GM19395 (cell line): ENCODE measurements around the gene PLCB2.

Source experiments
- ATAC-seq: cut with Tn5 transposase; IDR thresholded peaks from one replicate; pipeline ENCODE4 v1.9.1; 2021; ENCODE audit warnings: mild to moderate bottlenecking, moderate library complexity; ENCODE audit not compliant: unreplicated experiment

The PLCB2 gene

DNA sequence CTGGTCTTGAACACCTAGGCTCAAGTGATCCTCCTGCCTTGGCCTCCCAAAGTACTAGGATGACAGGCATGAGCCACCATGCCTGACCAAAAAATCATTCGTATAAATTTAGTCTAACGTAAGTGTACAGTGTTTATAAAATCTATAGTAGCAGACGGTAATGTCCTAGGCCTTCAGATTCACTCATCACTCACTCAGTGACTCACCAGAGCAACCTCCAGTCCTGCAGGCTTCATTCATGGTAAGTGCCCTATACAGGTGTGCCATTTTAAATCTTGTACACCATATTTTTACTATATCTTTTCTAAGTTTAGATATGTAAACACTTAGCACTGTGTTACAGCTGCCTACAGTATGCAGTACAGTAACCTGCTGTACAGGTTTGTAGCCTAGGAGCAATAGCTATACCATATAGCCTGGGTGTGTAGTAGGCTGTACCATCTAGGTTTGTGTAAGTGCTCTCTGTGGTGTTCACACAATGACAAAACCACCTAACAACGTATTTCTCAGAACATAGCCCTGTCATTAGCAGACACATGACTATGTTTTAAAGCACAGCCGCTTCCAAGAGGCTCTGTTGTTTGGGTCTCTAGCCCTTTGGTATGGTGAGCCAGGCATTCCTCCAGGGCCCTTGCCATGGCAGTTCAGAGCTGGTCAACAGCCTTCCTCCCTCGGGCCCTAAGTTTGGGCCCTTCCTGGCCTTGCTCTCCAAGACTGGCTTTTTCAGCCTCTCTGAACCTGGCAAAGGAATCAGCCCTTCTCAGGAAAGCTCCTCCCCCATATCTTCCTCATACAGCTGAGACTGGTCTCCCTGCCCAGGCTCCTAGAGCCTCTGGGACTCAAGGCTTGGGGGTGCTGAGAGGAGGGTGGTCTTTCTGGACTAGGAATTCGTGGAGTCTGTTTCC, 34.9 kb upstream of the PLCB2 start:
- ATAC-seq = no peak

DNA sequence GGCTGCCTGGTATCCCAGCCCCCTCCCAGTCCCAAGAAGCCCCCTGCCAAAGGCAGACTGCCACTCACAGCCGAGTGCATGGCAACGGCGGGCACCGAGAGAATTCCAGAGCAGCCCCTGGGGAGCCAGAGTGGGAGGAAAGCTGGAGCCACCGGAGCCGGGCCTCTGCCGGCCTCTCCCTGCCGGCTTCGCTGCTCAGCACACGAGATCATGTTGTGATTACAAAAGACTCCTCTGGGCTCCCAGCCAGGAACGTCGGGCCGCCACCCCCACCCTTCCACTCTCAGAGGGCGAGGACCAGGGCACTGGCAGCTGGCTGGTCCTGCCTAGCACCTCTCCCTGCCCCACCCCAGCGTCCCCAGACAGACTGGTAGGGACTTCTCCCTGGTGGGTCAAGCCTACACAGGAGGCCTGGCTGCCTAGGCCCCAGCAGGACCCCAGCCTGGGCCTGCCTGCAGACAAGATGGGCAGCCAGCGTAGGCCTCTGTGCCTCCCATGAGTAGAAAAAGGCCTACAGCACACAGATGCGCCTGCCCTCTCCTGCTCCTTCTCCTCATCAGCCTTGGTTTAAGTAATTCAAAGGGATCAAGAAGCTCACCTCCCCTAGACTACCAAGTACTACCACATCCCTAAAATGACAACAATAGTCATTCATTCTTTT, 33.1 kb upstream of the PLCB2 start, which contains the start of gene CCDC9B:
CCDC9B (minus strand) TSS at position 200 of the 661 bp plus-strand sequence; CDS start at position 80, 120 bp downstream.
- ATAC-seq = no peak

DNA sequence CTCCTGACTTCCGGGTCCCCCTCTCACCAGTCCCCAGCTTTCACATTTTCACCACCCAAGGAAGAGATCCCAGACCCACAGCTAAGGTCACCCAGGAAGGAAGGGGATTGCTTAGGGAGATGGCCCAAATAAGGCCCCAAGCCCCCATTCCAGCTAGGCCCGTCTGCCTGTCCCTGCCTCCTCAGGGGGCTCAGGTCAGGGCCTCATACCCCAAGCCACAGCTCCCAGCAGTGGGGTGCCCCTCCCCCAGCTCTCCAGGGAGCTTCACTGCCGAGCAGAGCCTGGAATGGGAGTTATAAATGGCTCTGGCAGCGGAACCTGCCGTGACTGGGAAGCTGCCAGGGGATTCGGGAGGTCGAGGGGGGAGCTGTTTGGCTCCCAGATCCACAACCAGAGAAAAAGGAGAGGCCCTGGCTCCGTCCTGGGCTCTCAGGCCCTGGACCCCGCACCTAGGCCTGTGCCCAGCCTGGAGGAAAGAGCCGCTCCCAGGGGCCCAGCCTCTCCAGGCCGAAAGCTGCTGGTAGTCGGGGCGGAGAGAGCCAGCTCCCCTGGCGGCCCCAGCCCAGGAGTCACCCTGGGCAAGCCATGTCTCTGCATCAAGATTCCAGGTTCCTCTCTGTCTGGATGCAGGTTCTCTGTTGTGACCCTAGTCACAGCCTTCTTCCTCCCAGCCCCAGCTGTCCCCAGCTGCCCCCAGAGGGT, 32.5 kb upstream of the PLCB2 start:
- ATAC-seq = no peak

DNA sequence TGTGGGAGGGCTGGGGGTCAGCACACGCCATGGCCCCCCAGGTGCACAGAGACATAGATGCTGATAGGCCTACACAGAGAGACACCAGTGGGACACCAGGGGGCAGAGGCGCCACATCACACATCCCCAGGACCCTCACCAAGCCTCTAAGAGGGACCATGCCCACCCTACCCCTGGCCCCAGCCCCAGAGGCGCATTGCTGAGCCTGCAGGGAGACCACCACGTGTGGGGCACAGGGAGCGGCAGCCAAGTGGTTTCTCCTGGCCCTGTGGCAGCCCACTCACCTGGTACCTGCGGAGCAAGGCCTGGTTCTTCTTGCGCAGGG, 31.8 kb upstream of the PLCB2 start:
- ATAC-seq = no peak

DNA sequence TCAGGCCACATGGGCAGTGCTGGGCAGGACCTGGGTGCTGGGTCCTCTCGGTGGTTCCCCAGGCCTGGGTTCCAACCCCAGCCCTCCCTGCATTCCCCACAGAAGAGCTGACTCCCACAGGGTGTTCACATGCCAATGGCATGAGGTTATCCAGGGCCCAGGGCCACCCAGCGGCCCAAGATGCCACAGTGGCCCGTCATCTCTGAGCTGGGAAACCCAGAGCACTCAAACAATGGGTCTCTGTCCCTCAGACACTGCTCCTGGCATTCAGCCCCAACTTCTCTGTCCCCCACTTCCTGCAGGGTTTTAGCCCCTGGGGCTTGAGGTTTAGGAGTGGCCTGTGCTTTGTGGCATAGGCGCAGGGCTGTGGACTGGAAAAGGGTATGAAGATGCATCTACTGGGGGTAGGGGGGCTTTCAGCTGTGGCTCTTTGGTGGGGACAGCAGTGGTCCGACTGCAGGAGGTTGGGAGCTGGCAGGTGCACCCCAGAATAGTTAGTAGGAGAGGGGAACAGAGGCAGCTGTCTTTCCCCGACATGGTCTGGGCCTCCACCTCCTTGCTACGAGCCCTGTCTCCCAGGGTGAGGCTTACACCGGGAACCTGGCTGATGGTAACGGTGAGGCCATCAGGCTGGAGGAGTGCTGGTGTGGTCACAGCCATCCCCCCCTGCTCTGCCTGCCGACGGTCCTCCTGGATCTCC, 31.3 kb upstream of the PLCB2 start:
- ATAC-seq = no peak

DNA sequence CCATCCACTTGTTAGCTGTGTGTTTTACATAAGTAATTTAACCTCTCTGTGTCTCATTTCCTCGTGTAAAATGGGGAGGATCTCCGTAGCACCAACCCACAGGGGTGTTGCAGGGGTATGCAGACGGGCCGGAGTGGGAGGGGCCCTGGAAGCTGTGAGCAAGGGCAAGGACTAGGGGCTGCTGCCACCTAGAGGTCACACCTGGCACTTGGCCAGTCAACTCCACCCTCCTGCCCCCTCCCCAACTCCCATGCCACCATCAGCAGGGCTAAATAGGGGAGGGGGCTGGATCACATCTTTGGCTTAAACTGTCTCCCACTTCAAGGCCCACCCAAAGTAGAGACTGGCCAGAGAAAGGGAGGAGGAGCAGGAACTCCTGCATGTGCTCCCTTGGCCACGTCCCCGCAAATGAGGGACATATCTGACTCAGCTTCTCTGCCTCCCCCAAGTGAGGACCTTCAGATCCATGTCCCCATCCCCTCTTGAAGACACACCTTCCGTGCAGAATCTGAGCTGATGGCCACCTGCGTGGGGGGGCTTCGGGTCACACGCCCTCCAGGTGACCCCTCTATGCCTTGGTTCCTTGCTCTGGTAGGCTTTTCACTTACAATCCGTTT, 30.4 kb upstream of the PLCB2 start:
- no peak for ATAC-seq

DNA sequence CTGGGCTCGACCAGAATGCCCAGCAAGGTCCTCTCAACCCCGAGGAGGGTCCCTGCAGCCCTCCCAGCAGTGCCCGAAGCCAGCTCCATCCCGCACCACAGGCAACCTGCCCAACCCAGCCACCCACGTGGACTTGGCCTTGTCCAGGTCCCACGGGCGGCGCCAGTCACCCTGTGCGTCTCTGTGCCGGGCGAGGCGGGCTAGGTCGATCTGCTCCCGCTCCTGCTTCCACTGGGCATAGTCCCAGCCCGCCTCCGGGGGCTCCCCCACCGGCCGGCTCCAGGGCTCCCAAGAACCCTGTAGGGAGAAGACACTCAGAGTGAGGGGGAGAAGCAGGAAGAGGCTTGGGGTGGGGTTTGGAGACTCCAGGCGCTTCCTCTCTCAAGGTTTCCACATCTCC, 29.9 kb upstream of the PLCB2 start:
- ATAC-seq = no peak

DNA sequence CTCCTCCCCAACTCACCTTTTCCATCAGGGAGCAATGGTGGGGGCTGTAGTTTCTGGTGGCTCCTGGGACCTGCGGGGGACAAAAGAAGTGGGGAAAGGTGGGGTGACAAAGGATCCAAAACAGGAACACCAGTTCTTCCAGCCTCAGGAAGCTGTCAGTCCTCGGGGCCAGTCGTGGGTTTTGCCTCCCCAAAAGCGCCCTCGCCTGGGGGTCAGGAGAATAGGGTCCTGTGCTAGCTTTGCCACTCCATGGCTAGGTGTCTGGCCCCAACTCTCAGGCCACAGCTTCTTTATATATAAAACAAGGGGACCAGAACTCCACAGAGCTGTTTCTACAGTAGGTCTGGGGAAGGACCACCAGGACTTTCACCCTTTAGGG, 29.0 kb upstream of the PLCB2 start:
- ATAC-seq = no peak

DNA sequence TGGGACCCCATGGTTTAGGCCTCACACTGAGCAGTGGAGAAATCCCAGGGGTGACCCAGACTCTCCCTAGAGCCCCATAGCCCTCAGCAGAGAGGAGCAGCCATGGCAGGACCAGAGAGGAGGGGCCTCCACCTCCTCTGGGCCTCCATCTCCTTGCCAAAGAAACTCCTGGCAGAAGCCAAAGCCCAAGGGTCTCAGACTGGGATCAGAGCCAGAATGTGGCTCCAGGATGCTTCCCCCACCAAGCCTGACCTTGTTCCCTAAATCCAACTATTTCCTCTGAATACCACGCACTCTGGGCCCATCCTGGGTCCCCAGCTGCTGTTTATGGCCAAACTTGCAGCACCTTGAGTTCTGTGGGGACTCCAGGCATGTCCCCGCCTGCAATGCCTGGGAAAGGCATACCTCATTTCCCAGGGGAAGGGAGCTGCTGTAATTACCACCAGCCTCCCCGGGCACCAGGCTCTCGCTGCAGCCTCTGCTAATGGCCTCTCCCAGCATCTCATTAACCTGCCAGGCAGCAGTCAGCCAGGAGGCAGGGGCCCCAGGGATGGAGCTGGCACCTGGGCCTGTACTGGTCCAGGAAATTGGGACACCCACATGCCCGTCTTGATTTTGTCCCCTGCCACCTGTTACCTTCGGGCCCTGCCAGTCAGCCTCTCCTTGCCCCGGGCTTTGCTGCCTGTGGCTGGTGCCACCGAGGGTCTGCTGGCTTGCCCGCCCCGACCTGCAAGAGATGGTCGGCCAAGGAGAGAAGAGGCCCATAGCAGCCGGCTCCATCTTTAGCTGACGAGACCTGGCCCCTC, 28.4 kb upstream of the PLCB2 start:
- ATAC-seq = no peak

DNA sequence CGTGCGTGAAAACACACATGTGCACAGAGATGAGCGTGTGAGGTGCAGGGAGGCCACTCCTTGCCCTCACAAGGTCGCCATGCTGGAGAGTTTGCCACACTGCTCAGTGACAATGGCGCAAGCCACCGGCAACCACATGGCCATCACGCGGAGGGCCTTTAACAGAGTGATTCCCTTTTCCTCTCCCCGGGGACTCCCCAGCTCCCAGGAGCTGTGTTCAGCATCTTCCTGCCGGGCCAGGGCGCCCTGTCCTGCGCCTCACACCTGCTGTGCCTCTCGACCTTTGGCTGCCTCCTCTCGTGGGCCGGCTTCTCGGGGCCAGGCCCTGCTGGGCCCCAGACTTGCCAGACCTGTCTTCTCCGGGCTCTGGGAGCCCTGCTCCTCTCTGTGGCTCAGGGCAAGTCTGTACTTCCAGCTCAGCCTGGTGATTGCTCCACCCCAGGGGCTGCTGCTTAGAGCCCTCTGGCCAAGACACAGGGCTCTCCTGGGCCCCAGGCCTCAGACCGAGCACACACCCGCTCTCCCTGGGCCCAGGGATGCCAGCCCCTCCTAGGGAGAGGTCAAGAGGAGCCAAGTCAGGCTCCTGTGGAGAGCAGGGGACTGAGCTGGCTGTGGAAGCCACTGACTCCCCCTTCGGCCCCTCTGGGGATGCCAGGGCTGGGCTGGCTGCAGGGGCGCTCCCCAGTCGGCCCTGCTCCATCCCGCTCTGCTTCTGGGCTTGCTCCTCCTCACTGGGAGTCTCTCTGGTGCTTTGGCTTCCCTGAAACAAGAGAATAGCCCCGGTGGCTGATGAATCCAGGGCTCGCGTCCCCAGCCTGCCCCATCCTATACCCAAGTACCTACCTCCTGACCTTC, 27.4 kb upstream of the PLCB2 start:
- no peak for ATAC-seq

DNA sequence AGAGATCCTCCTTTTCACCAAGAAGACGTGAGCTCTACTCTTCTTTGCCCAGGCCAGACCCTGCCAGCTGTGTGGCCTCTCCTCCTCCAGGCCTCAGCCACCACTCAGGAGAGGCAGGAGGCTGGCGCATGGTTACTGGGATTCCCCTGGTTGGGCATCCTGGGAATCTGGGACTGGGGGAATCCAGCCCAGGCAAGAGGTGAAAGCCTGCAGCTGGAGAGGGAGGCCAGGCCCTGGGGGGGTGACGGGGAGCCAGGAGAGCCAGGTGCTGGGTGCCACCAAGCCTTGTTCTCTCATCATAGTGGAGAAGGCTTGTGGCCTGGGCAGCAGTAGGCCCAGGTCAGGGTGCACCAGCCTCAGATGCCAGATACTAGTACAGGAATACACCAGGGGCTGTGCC, 26.8 kb upstream of the PLCB2 start:
- no peak for ATAC-seq

DNA sequence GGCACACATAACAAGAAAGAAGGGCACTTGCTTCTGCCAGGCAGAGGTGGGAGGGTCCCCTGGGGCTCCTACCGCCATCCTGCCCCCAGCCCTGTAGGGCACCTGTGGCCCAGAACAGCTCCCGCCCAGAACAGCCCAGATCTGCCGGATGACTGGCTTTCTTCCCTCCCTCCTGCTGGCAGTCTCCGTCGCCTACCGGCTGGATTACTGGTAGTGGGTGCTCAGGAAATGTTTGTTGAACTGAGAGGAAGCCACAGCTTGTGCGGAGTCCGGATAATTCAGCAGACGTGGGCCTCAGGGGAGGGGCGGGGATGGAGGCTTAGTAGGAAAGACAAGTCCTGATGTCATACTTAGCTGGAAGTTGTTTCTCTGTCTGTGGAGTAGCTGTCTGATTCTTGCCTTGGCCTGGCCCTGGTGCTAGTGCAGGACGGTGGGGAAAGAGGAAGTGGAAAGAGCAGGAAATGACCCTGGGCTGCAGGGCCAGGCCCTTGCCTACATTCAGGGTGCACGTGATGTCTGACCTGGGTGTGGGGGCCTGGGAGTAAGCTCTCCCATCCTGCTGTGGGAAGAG, 26.3 kb upstream of the PLCB2 start:
- ATAC-seq = no peak

DNA sequence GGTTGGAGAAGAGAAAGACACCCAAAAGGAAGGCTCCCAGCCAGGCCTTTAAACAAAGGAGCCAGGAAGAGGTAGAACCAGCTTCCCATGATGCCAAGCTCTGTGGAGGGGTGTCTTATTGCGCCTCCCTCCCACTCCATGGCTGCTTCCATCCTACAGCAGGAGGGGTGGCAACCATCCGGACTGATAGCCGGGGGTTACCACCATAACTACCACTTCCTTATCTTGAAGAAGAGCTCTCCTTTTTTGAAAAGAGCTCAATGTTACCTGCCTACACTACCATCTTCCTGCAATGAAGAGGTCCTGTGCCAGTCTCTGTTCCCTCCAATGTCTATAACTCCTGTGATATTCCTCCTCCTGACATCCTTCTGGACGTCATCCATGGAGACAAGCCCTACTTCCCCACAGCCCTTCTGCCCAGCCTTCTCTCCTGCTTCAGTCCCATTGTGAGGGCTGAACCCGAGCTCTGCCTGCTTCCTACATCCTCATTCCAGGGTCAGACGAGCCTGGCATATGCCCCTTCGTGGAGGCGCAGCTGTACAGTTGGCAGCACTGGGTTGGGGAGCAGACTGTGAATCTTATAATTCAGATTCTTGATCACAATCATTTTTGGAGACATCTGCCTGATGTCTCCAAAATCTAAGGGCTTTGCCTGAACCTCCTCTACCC, 24.5 kb upstream of the PLCB2 start:
- no peak for ATAC-seq

DNA sequence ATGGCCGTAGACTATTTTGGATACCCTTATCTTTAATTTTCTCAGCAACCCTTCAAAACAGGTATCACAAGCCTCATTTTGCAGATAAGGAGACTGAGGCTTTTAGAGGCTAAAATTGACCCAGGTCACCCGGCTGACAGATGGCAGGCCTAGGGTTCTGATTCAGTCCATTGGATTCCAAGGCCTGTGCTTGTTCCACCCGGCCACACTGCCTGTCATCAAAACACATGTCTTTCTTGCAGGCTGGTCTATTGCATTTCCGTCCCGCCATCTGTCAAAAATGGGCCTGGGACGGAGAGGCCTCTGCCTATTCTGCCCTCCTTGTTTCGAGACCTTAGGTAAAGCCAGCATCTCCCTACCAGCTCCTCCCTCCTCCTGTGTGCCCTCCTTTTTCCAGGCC, 23.9 kb upstream of the PLCB2 start:
- no peak for ATAC-seq

DNA sequence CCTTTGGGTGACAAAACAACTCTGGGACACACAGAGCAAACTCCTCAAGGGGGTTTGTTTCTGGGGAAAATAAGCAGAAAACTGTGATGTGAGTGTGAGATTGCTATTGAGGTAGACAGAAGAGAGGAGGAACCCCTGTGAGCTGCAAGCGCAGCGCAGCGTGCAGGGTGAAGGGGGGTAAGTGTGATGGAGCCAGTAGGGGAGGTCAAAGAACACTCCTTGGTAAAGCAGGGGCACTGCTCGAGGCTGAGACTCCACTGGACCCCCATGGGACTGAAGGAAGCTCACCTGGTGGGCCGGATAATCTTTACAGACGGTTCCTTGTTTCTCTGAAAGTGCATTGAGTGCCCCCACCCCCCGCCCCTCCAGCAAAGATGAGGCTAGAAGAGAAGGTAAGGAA, 23.3 kb upstream of the PLCB2 start:
- no peak for ATAC-seq

DNA sequence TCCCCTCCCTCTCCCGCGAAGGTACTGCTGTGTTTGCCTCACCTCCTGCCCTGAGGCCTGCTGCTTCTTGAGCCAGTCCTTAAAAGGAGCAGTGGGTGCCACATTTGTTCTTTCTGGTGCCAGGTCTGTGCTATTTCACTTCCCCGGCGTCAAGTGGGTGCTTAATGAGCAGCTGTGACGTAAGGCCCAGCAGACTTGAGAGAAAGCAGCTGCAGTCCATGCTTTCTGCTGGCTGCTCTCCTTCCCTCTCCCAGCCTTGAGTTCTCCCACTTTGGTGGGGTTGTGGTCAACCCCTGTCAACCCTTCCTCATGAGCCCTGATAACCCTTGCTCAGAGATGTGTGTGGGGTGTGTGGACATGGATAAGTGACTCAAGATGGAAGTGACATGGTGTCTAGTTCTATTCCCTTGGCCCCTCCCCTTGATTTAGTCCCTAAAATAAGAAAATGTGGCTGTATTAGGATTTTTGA, 22.7 kb upstream of the PLCB2 start:
- ATAC-seq = no peak

DNA sequence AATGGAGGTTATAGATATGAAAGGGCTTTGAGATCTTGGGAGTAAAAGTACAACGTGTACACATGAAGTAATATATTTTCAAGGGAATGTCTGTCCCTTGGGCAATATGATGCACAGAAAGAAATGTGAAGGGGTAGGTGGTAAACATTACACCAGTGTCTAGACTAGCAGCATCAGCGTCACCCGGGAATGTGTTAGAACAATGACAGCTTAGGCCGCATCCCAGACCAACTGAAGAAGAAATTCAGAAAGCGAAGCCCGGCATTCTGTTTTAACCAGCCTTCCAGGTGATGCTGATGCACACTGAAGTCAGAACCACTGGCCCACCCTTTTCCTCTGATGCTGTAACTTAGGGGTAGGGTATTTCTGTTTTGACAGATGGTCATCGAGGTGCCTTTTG, 22.1 kb upstream of the PLCB2 start:
- no peak for ATAC-seq

DNA sequence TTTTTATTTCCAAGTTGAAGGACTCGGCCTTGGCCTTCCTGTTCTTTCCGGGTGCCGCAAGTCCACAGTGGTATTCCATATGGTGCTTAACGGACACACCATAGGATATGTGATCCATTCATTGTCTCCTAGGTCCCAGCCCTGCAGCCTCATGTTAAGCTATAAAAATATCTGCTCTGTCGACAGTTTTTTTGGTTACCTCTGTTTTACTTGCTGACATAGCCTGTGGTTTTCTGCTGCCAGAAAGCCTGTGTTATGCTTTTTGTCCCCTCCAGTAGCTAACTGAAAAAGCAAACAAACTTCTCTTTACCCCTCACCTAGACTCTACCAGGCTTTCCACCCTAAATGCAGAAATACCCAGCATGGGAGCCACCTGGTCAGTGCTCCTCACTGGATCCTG, 21.0 kb upstream of the PLCB2 start:
- ATAC-seq = no peak
